Activated CD8-positive, alpha-beta memory T cell treated with anti-CD3 and anti-CD28 coated beads for 48 hours (primary cell): Measurements from ENCODE around the gene PKMYT1.

Experiments
- DNase-seq, 3 experiments: peaks; one replicate each; pipeline ENCODE4 v3.0.0-alpha.2; 2020; ENCODE audit warnings: low read depth in 2 of 3, low spot score in 2 of 3

Gene PKMYT1

GRCh38 chr16:2974319-2975056 lies 5.8 kb downstream of the PKMYT1 start:
- no peak for DNase-seq

- DNase-seq: no peak
Measured at GRCh38 chr16:2973605-2974318, 6.5 kb downstream of the PKMYT1 start.

- no peak for DNase-seq
Measured at GRCh38 chr16:2973093-2973492, 7.2 kb downstream of the PKMYT1 start.

GRCh38 chr16:2971985-2972784 lies 8.1 kb downstream of the PKMYT1 start:
- no peak for DNase-seq

GRCh38 chr16:2971134-2971984 lies 8.9 kb downstream of the PKMYT1 start:
- DNase-seq: no peak

GRCh38 chr16:2970563-2970962 lies 9.7 kb downstream of the PKMYT1 start:
- no peak for DNase-seq

GRCh38 chr16:2969545-2970521 lies 10.4 kb downstream of the PKMYT1 start:
- peak in 2 of 3 experiments; percentile 63 to 74 for DNase-seq

- peak in 2 of 3 experiments; percentile 57 to 81 for DNase-seq
Measured at GRCh38 chr16:2968738-2969544, 11.3 kb downstream of the PKMYT1 start, which contains the start of gene PAQR4. PAQR4 (plus strand) TSS chr16:2969348; CDS start chr16:2969675, 327 bp downstream.

GRCh38 chr16:2968368-2968737 lies 11.9 kb downstream of the PKMYT1 start:
- no peak for DNase-seq

- no peak for DNase-seq
Measured at GRCh38 chr16:2967721-2968161, 12.5 kb downstream of the PKMYT1 start.

- no peak for DNase-seq
Measured at GRCh38 chr16:2967211-2967631, 13.0 kb downstream of the PKMYT1 start.

- DNase-seq: no peak
Measured at GRCh38 chr16:2966808-2967191, 13.4 kb downstream of the PKMYT1 start.

GRCh38 chr16:2966043-2966807 lies 14.0 kb downstream of the PKMYT1 start:
- DNase-seq: no peak

- peak in 2 of 3 experiments; percentile 41 to 46 for DNase-seq
Measured at GRCh38 chr16:2964475-2965336, 15.5 kb downstream of the PKMYT1 start.

GRCh38 chr16:2963723-2964474 lies 16.3 kb downstream of the PKMYT1 start, which contains the start of gene KREMEN2:
KREMEN2 (plus strand) TSS chr16:2964275; CDS start chr16:2964521, 246 bp downstream.
- no peak for DNase-seq

- no peak for DNase-seq
Measured at GRCh38 chr16:2963074-2963722, 17.0 kb downstream of the PKMYT1 start.
